BJ (cell line): ENCODE data around the gene GEN1. TPM values are rescaled to one million over a fixed set of nuclear protein-coding genes. Genes with fewer than 3 reads are reported as not detected.

Experiments used
- CTCF ChIA-PET: fragments of 350-600 bp; formaldehyde crosslinking; extraction: SDS; loops from one replicate; lab custom pipeline; 2021; ENCODE audit warnings: antibody characterized with exemption, inconsistent platforms; lab: Yijun Ruan, JAX
- POLR2A ChIA-PET: fragments of 300-600 bp; sonication (Branson Sonifier 250); formaldehyde crosslinking; extraction: SDS; loops from one replicate; lab custom pipeline; 2021; ENCODE audit warnings: antibody characterized with exemption; lab: Charles Lee
- DNase-seq: peaks from one replicate; pipeline ENCODE4 v3.0.0-alpha.2; 2011; ENCODE audit warnings: low read depth
- H3K27me3 ChIP-seq: 2 replicates; pipeline ENCODE4 v1.6.0; 2011; ENCODE audit warnings: low read length; ENCODE audit not compliant: control insufficient read depth, insufficient read depth
- H3K36me3 ChIP-seq: 2 replicates; pipeline ENCODE4 v1.5.1; 2011; ENCODE audit warnings: low read length; ENCODE audit not compliant: control insufficient read depth, insufficient read depth
- H3K4me3 ChIP-seq: 2 replicates; pipeline ENCODE4 v1.5.1; 2011; ENCODE audit warnings: low read depth, mild to moderate bottlenecking, control low read depth, low read length
- CTCF ChIP-seq: IDR thresholded peaks from 2 replicates; pipeline ENCODE4 v1.5.1; 2011; ENCODE audit warnings: low read depth, mild to moderate bottlenecking, control low read depth, inconsistent platforms, low read length, moderate library complexity; ENCODE audit not compliant: insufficient read depth
- polyA plus RNA-seq: library from polyadenylated mRNA; depleted of rRNA; stranded (reverse); fragments of >200 nt; gene quantifications from 2 replicates; pipeline ENCODE4 v1.2.3, GENCODE V29; 2011; rRNA removed

GEN1 gene
- polyA plus RNA-seq, 1 experiment, result 7.6 TPM

DNA sequence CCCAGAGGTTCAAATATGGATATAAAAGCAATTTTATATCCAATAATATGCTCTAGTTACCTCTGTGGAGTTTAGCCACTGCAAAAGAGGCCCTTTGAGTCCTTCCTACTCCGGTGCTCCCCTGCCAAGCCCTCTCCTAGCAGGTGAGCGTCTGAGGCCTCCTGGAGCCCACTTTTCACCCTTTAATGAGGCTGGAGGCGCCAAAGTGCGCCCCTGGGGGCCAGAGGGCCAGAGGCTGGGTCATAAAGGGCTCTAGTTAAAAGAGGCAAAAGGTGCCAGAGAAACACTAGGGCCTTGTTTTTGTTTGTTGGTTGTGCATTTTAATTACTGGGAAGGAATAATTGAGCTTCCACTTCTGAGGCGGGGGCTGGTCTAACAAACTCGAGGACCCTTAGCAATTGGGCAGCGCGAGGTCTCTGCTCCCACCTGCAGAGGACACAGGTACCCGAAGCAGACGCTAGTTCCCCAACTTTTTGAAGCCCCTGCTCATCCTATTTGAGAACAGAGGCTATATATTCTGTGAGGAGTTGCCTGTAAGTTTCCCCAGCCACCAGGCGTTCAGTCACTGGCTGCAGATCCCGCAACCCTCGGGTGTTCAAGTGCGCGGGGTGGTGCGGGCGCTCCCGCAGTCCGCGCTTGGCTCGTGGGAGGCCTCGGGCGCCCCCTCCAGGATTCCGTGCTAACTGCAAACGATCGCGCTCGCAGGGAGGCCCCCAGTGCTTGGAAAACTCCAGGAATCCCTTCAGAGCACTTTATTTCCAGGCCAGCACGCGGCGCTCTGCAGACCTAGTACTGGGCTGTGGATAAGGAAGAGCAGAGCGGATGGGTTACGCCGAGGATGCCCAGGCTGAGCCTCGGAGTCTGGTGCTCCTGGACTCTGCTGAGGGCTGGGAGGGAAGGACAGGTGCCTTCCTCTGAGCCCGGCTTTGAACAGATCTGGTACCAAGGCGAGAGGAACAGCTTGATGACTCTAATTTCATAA, 76.4 kb downstream of the GEN1 start:
- no peak overlapping the region for H3K4me3 ChIP-seq
- DNase-seq, result peak; percentile 12
- ChIA-PET CTCF (interaction anchor here (0.8 to 6.8 kb wide), 21 partner anchors 10 to 549 kb away, joined by 3 to 48 read pairs (median 4); no protein-coding TSS in a partner anchor), POLR2A (no interaction called here)
- TF ChIP-seq CTCF, result peak; percentile 95
- no peaks in the 10 kb centered on the region for H3K36me3 ChIP-seq
- peaks cover 6% of the 10 kb centered on the region for H3K27me3 ChIP-seq

- Histone ChIP-seq H3K36me3 (no peaks in the 10 kb centered on the region), H3K4me3 (no peak overlapping the region), H3K27me3 (peaks cover 7% of the 10 kb centered on the region)
- ChIA-PET POLR2A (no interaction called here), CTCF (no interaction called here)
- TF ChIP-seq CTCF, result no peak
- DNase-seq, result no peak
These were observed 81.6 kb downstream of the GEN1 start for GRCh38 chr2:17835516-17835915.

Other genes with a start within 250 kb of the GEN1 start
- gene RAD51AP2, start 235.7 kb upstream of the GEN1 start, polyA plus RNA-seq, result not detected in 2 replicates
- not detected in 2 replicates for gene VSNL1, start 213.4 kb upstream of the GEN1 start, polyA plus RNA-seq
- gene SMC6, start 328 bp upstream of the GEN1 start, polyA plus RNA-seq, result 5.2 and 9.1 TPM in 2 replicates
- gene MSGN1, start 62.3 kb downstream of the GEN1 start, polyA plus RNA-seq, result not detected in 2 replicates
- gene KCNS3, start 124.5 kb downstream of the GEN1 start, polyA plus RNA-seq, result 4.3 and 4.9 TPM in 2 replicates